Measurements from ENCODE around the gene LUZP2.

LUZP2 gene

GRCh38 chr11:24622262-24622661 lies 125.4 kb downstream of the LUZP2 start:
- no peak for DNase-seq (ENCODE audit: low read depth)
- no peak for TF ChIP-seq CTCF (conservative IDR thresholded peaks at IDR 0.05; ENCODE audit: low read depth, low read length)
- H3K4me3 ChIP-seq (ENCODE audit: low read depth, low read length) = no peak overlapping the region

- TF ChIP-seq CTCF (conservative IDR thresholded peaks at IDR 0.05; ENCODE audit: low read depth, low read length) = no peak
- no peak overlapping the region for H3K4me3 ChIP-seq (ENCODE audit: low read depth, low read length)
- peak; percentile 40 for DNase-seq (ENCODE audit: low read depth)
Observed at GRCh38 chr11:24623121-24623520, 126.3 kb downstream of the LUZP2 start.

- no peak for TF ChIP-seq CTCF (conservative IDR thresholded peaks at IDR 0.05; ENCODE audit: low read depth, low read length)
- H3K4me3 ChIP-seq (ENCODE audit: low read depth, low read length) = no peak overlapping the region
- no peak for DNase-seq (ENCODE audit: low read depth)
Observed at GRCh38 chr11:24624432-24624831, 127.6 kb downstream of the LUZP2 start.

- H3K4me3 ChIP-seq (ENCODE audit: low read depth, low read length) = no peak overlapping the region
- DNase-seq (ENCODE audit: low read depth) = no peak
- TF ChIP-seq CTCF (conservative IDR thresholded peaks at IDR 0.05; ENCODE audit: low read depth, low read length) = no peak
Observed at GRCh38 chr11:24625975-24626374, 129.1 kb downstream of the LUZP2 start.

GRCh38 chr11:24628224-24628776 lies 131.4 kb downstream of the LUZP2 start:
- no peak for DNase-seq (ENCODE audit: low read depth)
- no peak overlapping the region for H3K4me3 ChIP-seq (ENCODE audit: low read depth, low read length)
- TF ChIP-seq CTCF (conservative IDR thresholded peaks at IDR 0.05; ENCODE audit: low read depth, low read length) = no peak

- no peak overlapping the region for H3K4me3 ChIP-seq (ENCODE audit: low read depth, low read length)
- no peak for DNase-seq (ENCODE audit: low read depth)
- TF ChIP-seq CTCF (conservative IDR thresholded peaks at IDR 0.05; ENCODE audit: low read depth, low read length) = no peak
Observed at GRCh38 chr11:24634606-24635160, 137.8 kb downstream of the LUZP2 start.

GRCh38 chr11:24635588-24636290 lies 138.9 kb downstream of the LUZP2 start:
- DNase-seq (ENCODE audit: low read depth) = no peak
- no peak for TF ChIP-seq CTCF (conservative IDR thresholded peaks at IDR 0.05; ENCODE audit: low read depth, low read length)
- no peak overlapping the region for H3K4me3 ChIP-seq (ENCODE audit: low read depth, low read length)
